GM23338 (cell line): ENCODE measurements around the gene CARD10. TPM values are rescaled to one million over a fixed set of nuclear protein-coding genes. Genes with fewer than 3 reads are reported as not detected.

ENCODE experiments used
- ATAC-seq: fragments of 200-7000 bp; cut with Tn5 transposase; 3 replicates; pipeline ENCODE4 v1.9.1; 2020
- DNase-seq: peaks from one replicate; pipeline ENCODE4 v3.0.0-alpha.2; 2015; ENCODE audit warnings: low spot score
- H2AFZ ChIP-seq: fragments of 200-600 bp; sonication (generic); 2 replicates; pipeline ENCODE4 v1.8.0; 2016; ENCODE audit warnings: antibody characterized with exemption, mild to moderate bottlenecking, moderate library complexity
- H3F3A ChIP-seq: fragments of 200-600 bp; sonication (generic); replicated peaks from 2 replicates; pipeline ENCODE4 v1.8.0; 2017; ENCODE audit warnings: antibody characterized with exemption, mixed run types, low read depth
- H3K27ac ChIP-seq: fragments of 200-600 bp; sonication (generic); 2 replicates; pipeline ENCODE4 v1.6.1; 2016; ENCODE audit warnings: low read depth
- H3K27me3 ChIP-seq: fragments of 200-600 bp; sonication (generic); 2 replicates; pipeline ENCODE4 v1.8.0; 2016; ENCODE audit warnings: mild to moderate bottlenecking, mixed run types, moderate library complexity; ENCODE audit not compliant: insufficient read depth
- H3K36me3 ChIP-seq: fragments of 200-600 bp; sonication (generic); 2 replicates; pipeline ENCODE4 v1.8.0; 2016; ENCODE audit warnings: mild to moderate bottlenecking; ENCODE audit not compliant: insufficient read depth
- H3K4me1 ChIP-seq: fragments of 200-600 bp; sonication (generic); 2 replicates; pipeline ENCODE4 v1.8.0; 2016; ENCODE audit warnings: mild to moderate bottlenecking, moderate library complexity; ENCODE audit not compliant: insufficient read depth
- H3K4me2 ChIP-seq: fragments of 200-600 bp; sonication (generic); 2 replicates; pipeline ENCODE4 v1.7.1; 2017; ENCODE audit warnings: mixed run types
- H3K4me3 ChIP-seq: fragments of 200-600 bp; sonication (generic); 2 replicates; pipeline ENCODE4 v1.6.1; 2016; ENCODE audit warnings: mixed run types
- H3K79me2 ChIP-seq: fragments of 200-600 bp; sonication (generic); replicated peaks from 2 replicates; pipeline ENCODE4 v1.8.0; 2017; ENCODE audit warnings: mild to moderate bottlenecking; ENCODE audit not compliant: insufficient read depth
- H3K9me2 ChIP-seq: fragments of 200-600 bp; sonication (generic); 2 replicates; pipeline ENCODE4 v1.8.0; 2017; ENCODE audit not compliant: insufficient read depth
- H4K20me1 ChIP-seq: fragments of 200-600 bp; sonication (generic); replicated peaks from 2 replicates; pipeline ENCODE4 v1.8.0; 2017; ENCODE audit warnings: mild to moderate bottlenecking; ENCODE audit not compliant: insufficient read depth
- H3K27ac Mint-ChIP-seq: 2 replicates; pipeline ENCODE4 v1.8.0; 2020; ENCODE audit warnings: inconsistent platforms, mild to moderate bottlenecking, moderate library complexity, mixed read lengths
- H3K27me3 Mint-ChIP-seq: 3 replicates; pipeline ENCODE4 v1.8.0; 2022; ENCODE audit warnings: low read depth, mild to moderate bottlenecking, moderate library complexity, mixed read lengths, inconsistent platforms; ENCODE audit not compliant: insufficient read depth, poor library complexity
- H3K36me3 Mint-ChIP-seq: 3 replicates; pipeline ENCODE4 v1.8.0; 2021; ENCODE audit warnings: low read depth, mild to moderate bottlenecking, inconsistent platforms, moderate library complexity, mixed read lengths
- H3K4me1 Mint-ChIP-seq: 3 replicates; pipeline ENCODE4 v1.8.0; 2020; ENCODE audit warnings: mild to moderate bottlenecking, inconsistent platforms, mixed read lengths
- H3K4me3 Mint-ChIP-seq: 3 replicates; pipeline ENCODE4 v1.8.0; 2021; ENCODE audit warnings: moderate library complexity, mild to moderate bottlenecking, inconsistent platforms, mixed read lengths
- H3K9me3 Mint-ChIP-seq: 3 replicates; pipeline ENCODE4 v1.8.0; 2020; ENCODE audit warnings: moderate library complexity, mild to moderate bottlenecking, inconsistent platforms, mixed read lengths
- CREB1 ChIP-seq: fragments of 250-450 bp; sonication (Bioruptor Pico); IDR thresholded peaks from 2 replicates; pipeline ENCODE4 v1.5.0; 2020; ENCODE audit warnings: low read depth, mild to moderate bottlenecking, moderate library complexity
- ETS1 ChIP-seq: IDR thresholded peaks from 2 replicates; pipeline ENCODE4 v1.6.1; 2016; ENCODE audit warnings: antibody characterized with exemption
- EZH2 ChIP-seq: fragments of 200-600 bp; sonication (generic); IDR thresholded peaks from one replicate; pipeline ENCODE4 v1.8.0; 2017; ENCODE audit warnings: antibody characterized with exemption, mild to moderate bottlenecking, low read depth; ENCODE audit not compliant: unreplicated experiment
- EZH2phosphoT487 ChIP-seq: fragments of 200-600 bp; sonication (generic); IDR thresholded peaks from one replicate; pipeline ENCODE4 v1.8.1; 2018; ENCODE audit warnings: antibody characterized with exemption; ENCODE audit not compliant: unreplicated experiment
- JUNB ChIP-seq: IDR thresholded peaks from one replicate; pipeline ENCODE4 v1.6.1; 2016; ENCODE audit warnings: antibody characterized with exemption; ENCODE audit not compliant: unreplicated experiment
- NANOG ChIP-seq: IDR thresholded peaks from 2 replicates; pipeline ENCODE4 v1.6.1; 2016; ENCODE audit warnings: antibody characterized with exemption, borderline replicate concordance
- POLR2AphosphoS5 ChIP-seq: IDR thresholded peaks from 2 replicates; pipeline ENCODE4 v1.6.1; 2016; ENCODE audit warnings: antibody characterized with exemption, low read depth
- REST ChIP-seq: IDR thresholded peaks from one replicate; pipeline ENCODE4 v1.6.1; 2018; ENCODE audit warnings: antibody characterized with exemption; ENCODE audit not compliant: unreplicated experiment
- STAT1 ChIP-seq: IDR thresholded peaks from one replicate; pipeline ENCODE4 v1.6.1; 2016; ENCODE audit warnings: antibody characterized with exemption; ENCODE audit not compliant: unreplicated experiment
- ZNF114 ChIP-seq: fragments of 250-450 bp; sonication (Bioruptor Pico); IDR thresholded peaks from 2 replicates; pipeline ENCODE4 v1.5.0; 2020; ENCODE audit warnings: mild to moderate bottlenecking, moderate library complexity
- ZNF331 ChIP-seq: fragments of 250-450 bp; sonication (Bioruptor Pico); IDR thresholded peaks from 2 replicates; pipeline ENCODE4 v1.5.0; 2020; ENCODE audit warnings: low read depth, mild to moderate bottlenecking, moderate library complexity
- polyA plus RNA-seq: library from polyadenylated mRNA; unstranded; fragments of >200 nt; fragmentation: Nextera tagmentation; extraction: Ambion mirVana; gene quantifications from 2 replicates; pipeline ENCODE4 v1.2.1, GENCODE V29; 2016
- total RNA-seq: library from RNA; depleted of rRNA; stranded (reverse); fragments of >200 nt; shearing (Covaris generic); gene quantifications from 2 replicates; pipeline ENCODE4 v1.2.3, GENCODE V29; 2014

The CARD10 gene
- total and polyA plus RNA-seq, 2 experiments from 2014 or later = 5.4 to 17.2 TPM

GRCh38 chr22:37449331-37450001 is 69.7 kb downstream of the CARD10 start:
- ATAC-seq = no peak; the same call in 2 of the 3 replicates
- H3K4me2 ChIP-seq = no peak overlapping the region
- TF ChIP-seq POLR2AphosphoS5 (no peak), ZNF331 (CRISPR knock-in tag) (no peak), CREB1 (no peak), STAT1 (no peak)
- H3K9me2 ChIP-seq = no peaks in the 10 kb centered on the region
- no peaks in the 10 kb centered on the region for H3F3A ChIP-seq
- H2AFZ ChIP-seq = peak overlapping the region; percentile 18; the same call in 1 of the 2 replicates
- no peaks in the 10 kb centered on the region for H4K20me1 ChIP-seq
- no peaks in the 10 kb centered on the region for H3K27me3 ChIP-seq
- Mint-ChIP-seq H3K27me3 (peaks cover 4% of the 10 kb centered on the region), H3K36me3 (no peaks in the 10 kb centered on the region), H3K4me1 (no peaks in the 10 kb centered on the region; the same call in 2 of the 3 replicates), H3K9me3 (peaks cover 6% of the 10 kb centered on the region; the same call in 2 of the 3 replicates), H3K27ac (no peak overlapping the region), H3K4me3 (no peak overlapping the region)
- no peak for DNase-seq
- no peak overlapping the region for H3K4me3 ChIP-seq
- no peaks in the 10 kb centered on the region for H3K4me1 ChIP-seq
- H3K36me3 ChIP-seq = no peaks in the 10 kb centered on the region
- H3K27ac ChIP-seq = no peak overlapping the region
- H3K79me2 ChIP-seq = no peaks in the 10 kb centered on the region

- ATAC-seq = peak; percentile 29; the same call in 1 of the 3 replicates
- no peaks in the 10 kb centered on the region for H3K36me3 Mint-ChIP-seq
Measured at GRCh38 chr22:37448516-37449127, 70.6 kb downstream of the CARD10 start.

GRCh38 chr22:37445501-37445900 is 73.7 kb downstream of the CARD10 start:
- H3K27ac Mint-ChIP-seq = no peak overlapping the region
- peaks cover 9% of the 10 kb centered on the region for H3K9me3 Mint-ChIP-seq
- H3K9me2 ChIP-seq = no peaks in the 10 kb centered on the region
- H3K4me2 ChIP-seq = no peak overlapping the region
- H3K36me3 ChIP-seq = no peaks in the 10 kb centered on the region
- peaks cover 6% of the 10 kb centered on the region for H3K27me3 Mint-ChIP-seq
- H3K4me1 Mint-ChIP-seq = no peaks in the 10 kb centered on the region; the same call in 2 of the 3 replicates
- H3K4me3 Mint-ChIP-seq = no peak overlapping the region
- no peaks in the 10 kb centered on the region for H3K36me3 Mint-ChIP-seq
- H2AFZ ChIP-seq = no peak overlapping the region
- no peaks in the 10 kb centered on the region for H3K27me3 ChIP-seq
- H3K79me2 ChIP-seq = no peaks in the 10 kb centered on the region
- no peak for ATAC-seq
- H3K4me1 ChIP-seq = no peaks in the 10 kb centered on the region
- no peak overlapping the region for H3K27ac ChIP-seq
- H3F3A ChIP-seq = no peaks in the 10 kb centered on the region
- no peak overlapping the region for H3K4me3 ChIP-seq
- H4K20me1 ChIP-seq = no peaks in the 10 kb centered on the region
- DNase-seq = no peak
- TF ChIP-seq EZH2phosphoT487 (no peak), REST (no peak), ZNF331 (CRISPR knock-in tag) (no peak), CREB1 (no peak), NANOG (no peak), ZNF114 (CRISPR knock-in tag) (no peak), EZH2 (no peak), ETS1 (no peak)

More at GRCh38 chr22:37448516-37449127, 70.6 kb downstream of the CARD10 start:
- H4K20me1 ChIP-seq = no peaks in the 10 kb centered on the region
- DNase-seq = no peak
- H3K27me3 Mint-ChIP-seq = peaks cover 6% of the 10 kb centered on the region
- H2AFZ ChIP-seq = peak overlapping the region; percentile 18; the same call in 1 of the 2 replicates
- no peak overlapping the region for H3K4me2 ChIP-seq
- TF ChIP-seq ETS1 (no peak), POLR2AphosphoS5 (no peak), ZNF331 (CRISPR knock-in tag) (no peak), JUNB (no peak)
- H3K27ac ChIP-seq = no peak overlapping the region
- no peaks in the 10 kb centered on the region for H3F3A ChIP-seq
- H3K4me1 ChIP-seq = no peaks in the 10 kb centered on the region
- H3K79me2 ChIP-seq = no peaks in the 10 kb centered on the region
- H3K27me3 ChIP-seq = no peaks in the 10 kb centered on the region
- no peak overlapping the region for H3K27ac Mint-ChIP-seq
- no peak overlapping the region for H3K4me3 ChIP-seq
- H3K36me3 ChIP-seq = no peaks in the 10 kb centered on the region
- no peaks in the 10 kb centered on the region for H3K9me2 ChIP-seq
- peaks cover 6% of the 10 kb centered on the region; the same call in 2 of the 3 replicates for H3K9me3 Mint-ChIP-seq
- no peaks in the 10 kb centered on the region; the same call in 2 of the 3 replicates for H3K4me1 Mint-ChIP-seq
- H3K4me3 Mint-ChIP-seq = no peak overlapping the region
